ENCODE data around the gene GABBR2. TPM values are rescaled to one million over a fixed set of nuclear protein-coding genes. Genes with fewer than 3 reads are reported as not detected.

Gene GABBR2
- total and polyA plus RNA-seq, 9 of the 15 experiments (the other 6 are each of a cell fraction or from before 2014, with no cell fraction given): 0.15 to 1.9 (median 0.32) TPM

- no peak for TF ChIP-seq ARID3A (IDR thresholded peaks at IDR 0.05; ENCODE audit: borderline replicate concordance, low read depth, low read length)
- 0 out of 2 replicates have a peak, but pooled peaks have one; percentile 18 for TF ChIP-seq ZNF263 (CRISPR knock-in tag; IDR thresholded peaks at IDR 0.05; ENCODE audit: borderline replicate concordance)
- no peak for TF ChIP-seq PYGO2 (tag; IDR thresholded peaks at IDR 0.05)
- TF ChIP-seq HNRNPUL1 (IDR thresholded peaks at IDR 0.05; ENCODE audit: low read length): no peak
- TF ChIP-seq ARID1B (IDR thresholded peaks at IDR 0.05): peak; percentile 69; the same call in 1 of the 2 replicates
- TF ChIP-seq PTBP1 (IDR thresholded peaks at IDR 0.05; ENCODE audit: low read depth, low read length): no peak
- no peak for TF ChIP-seq HIVEP1 (CRISPR knock-in tag; IDR thresholded peaks at IDR 0.05)
- no peak for TF ChIP-seq E2F1 (CRISPR knock-in tag; IDR thresholded peaks at IDR 0.05)
- TF ChIP-seq ETV5 (CRISPR knock-in tag; IDR thresholded peaks at IDR 0.05; ENCODE audit: low read depth): no peak
- no peak for TF ChIP-seq BRF2 (IDR thresholded peaks at IDR 0.05; ENCODE audit: borderline replicate concordance, insufficient read depth, insufficient read length)
- no peak for TF ChIP-seq GABPB2 (CRISPR knock-in tag; conservative IDR thresholded peaks at IDR 0.05)
- no peak for TF ChIP-seq ZNF23 (CRISPR knock-in tag; IDR thresholded peaks at IDR 0.05)
- no peak for TF ChIP-seq ZNF121 (CRISPR knock-in tag; conservative IDR thresholded peaks at IDR 0.05)
- TF ChIP-seq POLR2AphosphoS5 (IDR thresholded peaks at IDR 0.05; ENCODE audit: control insufficient read depth, insufficient read depth, low read depth, low read length): peak; percentile 47; the same call in 1 of the 2 replicates
- no peak for TF ChIP-seq HES1 (IDR thresholded peaks at IDR 0.05; ENCODE audit: low read depth)
- TF ChIP-seq MAFG (tag; conservative IDR thresholded peaks at IDR 0.05): no peak
- peak; percentile 4 for TF ChIP-seq RBBP5 (IDR thresholded peaks at IDR 0.05; ENCODE audit: borderline replicate concordance, insufficient read depth, low read length, poor library complexity, severe bottlenecking)
- no peak for TF ChIP-seq SNIP1 (IDR thresholded peaks at IDR 0.05; ENCODE audit: low read depth)
- TF ChIP-seq SETDB1 (IDR thresholded peaks at IDR 0.05; ENCODE audit: low read length): no peak
- TF ChIP-seq EWSR1 (IDR thresholded peaks at IDR 0.05; ENCODE audit: borderline replicate concordance, low read depth, partially characterized antibody): no peak
- no peak for TF ChIP-seq RBM14 (IDR thresholded peaks at IDR 0.05; ENCODE audit: borderline replicate concordance, insufficient read depth, low read depth, low read length)
- no peak; a peak in 1 of 4 replicates for TF ChIP-seq SRF (CRISPR knock-in tag; IDR thresholded peaks at IDR 0.05)
Observed at GRCh38 chr9:98375138-98375726, 333.5 kb downstream of the GABBR2 start (continued).

Measured in K562 (cell line).